PC-9 (cell line): Measurements from ENCODE around the gene STAB1. TPM values are rescaled to one million over a fixed set of nuclear protein-coding genes. Genes with fewer than 3 reads are reported as not detected.

Experiments used
- BruUV-seq: library from RNA; stranded (reverse); fragments of 400-500 nt; replicated peaks from 2 replicates; lab custom pipeline; 2021; lab: Mats Ljungman, UMichigan
- CTCF ChIA-PET: fragments of 300-600 bp; sonication (Branson Sonifier 250); formaldehyde crosslinking; loops from one replicate; lab custom pipeline; 2022; ENCODE audit warnings: antibody characterized with exemption; lab: Charles Lee
- POLR2A ChIA-PET: fragments of 300-600 bp; sonication (Branson Sonifier 250); formaldehyde crosslinking; loops from one replicate; lab custom pipeline; 2022; ENCODE audit warnings: antibody characterized with exemption; ENCODE audit not compliant: unreplicated experiment; lab: Charles Lee
- DNase-seq, 2 experiments: peaks; one replicate each; pipeline versions ENCODE4 v3.0.0 to v3.0.0-alpha.2; 2015 to 2022; ENCODE audit warnings: mixed read lengths in 1 of 2
- H2AFZ ChIP-seq: fragments of 200-600 bp; sonication (generic); 2 replicates; pipeline ENCODE4 v1.8.1; 2017; ENCODE audit warnings: antibody characterized with exemption
- H3F3A ChIP-seq: fragments of 200-600 bp; sonication (generic); 2 replicates; pipeline ENCODE4 v1.8.1; 2017; ENCODE audit warnings: antibody characterized with exemption, mild to moderate bottlenecking, low read depth; ENCODE audit not compliant: insufficient read depth
- H3K27ac ChIP-seq: fragments of 200-600 bp; sonication (generic); 2 replicates; pipeline ENCODE4 v1.6.1; 2016; ENCODE audit warnings: mixed run types
- H3K27me3 ChIP-seq: fragments of 200-600 bp; sonication (generic); 2 replicates; pipeline ENCODE4 v1.6.1; 2016; ENCODE audit warnings: low read depth, mixed run types; ENCODE audit not compliant: insufficient read depth
- H3K36me3 ChIP-seq: fragments of 200-600 bp; sonication (generic); 2 replicates; pipeline ENCODE4 v1.6.1; 2016; ENCODE audit warnings: low read depth, mixed run types
- H3K4me1 ChIP-seq: fragments of 200-600 bp; sonication (generic); replicated peaks from 2 replicates; pipeline ENCODE4 v1.6.1; 2016; ENCODE audit warnings: mixed run types; ENCODE audit not compliant: insufficient read depth
- H3K4me2 ChIP-seq: fragments of 200-600 bp; sonication (generic); 2 replicates; pipeline ENCODE4 v1.6.1; 2017; ENCODE audit warnings: mixed run types
- H3K4me3 ChIP-seq: fragments of 200-600 bp; sonication (generic); 2 replicates; pipeline ENCODE4 v1.6.1; 2016; ENCODE audit warnings: mixed run types
- H3K79me2 ChIP-seq: fragments of 200-600 bp; sonication (generic); 2 replicates; pipeline ENCODE4 v1.6.1; 2017; ENCODE audit warnings: low read depth, mixed run types
- H3K9me2 ChIP-seq: fragments of 200-600 bp; sonication (generic); 2 replicates; pipeline ENCODE4 v1.8.1; 2017; ENCODE audit warnings: mild to moderate bottlenecking; ENCODE audit not compliant: insufficient read depth
- H3K9me3 ChIP-seq: fragments of 200-600 bp; sonication (generic); 2 replicates; pipeline ENCODE4 v1.8.1; 2016; ENCODE audit warnings: low read depth; ENCODE audit not compliant: insufficient read depth
- H4K20me1 ChIP-seq: fragments of 200-600 bp; sonication (generic); 2 replicates; pipeline ENCODE4 v1.8.1; 2017; ENCODE audit not compliant: insufficient read depth
- EZH2 ChIP-seq: fragments of 200-600 bp; sonication (generic); IDR thresholded peaks from 2 replicates; pipeline ENCODE4 v1.8.0; 2017; ENCODE audit warnings: antibody characterized with exemption, low read depth
- intact Hi-C: fragments of 100-400 bp; cut with micrococcal nuclease; formaldehyde crosslinking; loops from one replicate; pipeline ENCODE4 v1.10.0; 2022; ENCODE audit not compliant: unreplicated experiment
- total RNA-seq: library from RNA; stranded (reverse); gene quantifications from 2 replicates; pipeline ENCODE4 v1.2.3, GENCODE V29; 2021
- TF ChIP-seq, protein P1 (sequence below): fragments of 200-600 bp; sonication (generic); conservative IDR thresholded peaks from 2 replicates; pipeline ENCODE4 v1.6.1; 2017; ENCODE audit warnings: mixed run types, antibody characterized with exemption, mild to moderate bottlenecking, moderate library complexity

STAB1 gene
- total RNA-seq, 1 experiment from 2014 or later: 0.04 TPM

DNA sequence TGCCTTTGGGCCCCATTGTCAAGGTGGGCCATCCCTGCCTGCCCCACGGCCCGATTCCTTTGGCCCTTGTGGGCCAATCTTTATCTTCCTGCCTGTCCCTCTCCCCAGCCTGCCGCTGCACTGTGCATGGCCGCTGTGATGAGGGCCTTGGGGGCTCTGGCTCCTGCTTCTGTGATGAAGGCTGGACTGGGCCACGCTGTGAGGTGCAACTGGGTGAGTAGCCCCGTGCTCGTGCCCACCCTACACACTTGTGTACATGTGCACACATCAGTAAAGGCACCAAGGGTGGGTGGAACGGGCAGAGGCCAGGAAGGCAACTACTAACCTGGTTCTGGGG, 26.3 kb downstream of the STAB1 start:
- H3K36me3 ChIP-seq: no peaks in the 10 kb centered on the region
- H3K79me2 ChIP-seq: no peaks in the 10 kb centered on the region
- TF ChIP-seq EZH2: no peak
- TF ChIP-seq, protein P1, sequence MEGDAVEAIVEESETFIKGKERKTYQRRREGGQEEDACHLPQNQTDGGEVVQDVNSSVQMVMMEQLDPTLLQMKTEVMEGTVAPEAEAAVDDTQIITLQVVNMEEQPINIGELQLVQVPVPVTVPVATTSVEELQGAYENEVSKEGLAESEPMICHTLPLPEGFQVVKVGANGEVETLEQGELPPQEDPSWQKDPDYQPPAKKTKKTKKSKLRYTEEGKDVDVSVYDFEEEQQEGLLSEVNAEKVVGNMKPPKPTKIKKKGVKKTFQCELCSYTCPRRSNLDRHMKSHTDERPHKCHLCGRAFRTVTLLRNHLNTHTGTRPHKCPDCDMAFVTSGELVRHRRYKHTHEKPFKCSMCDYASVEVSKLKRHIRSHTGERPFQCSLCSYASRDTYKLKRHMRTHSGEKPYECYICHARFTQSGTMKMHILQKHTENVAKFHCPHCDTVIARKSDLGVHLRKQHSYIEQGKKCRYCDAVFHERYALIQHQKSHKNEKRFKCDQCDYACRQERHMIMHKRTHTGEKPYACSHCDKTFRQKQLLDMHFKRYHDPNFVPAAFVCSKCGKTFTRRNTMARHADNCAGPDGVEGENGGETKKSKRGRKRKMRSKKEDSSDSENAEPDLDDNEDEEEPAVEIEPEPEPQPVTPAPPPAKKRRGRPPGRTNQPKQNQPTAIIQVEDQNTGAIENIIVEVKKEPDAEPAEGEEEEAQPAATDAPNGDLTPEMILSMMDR: no peak
- H3K9me3 ChIP-seq: no peaks in the 10 kb centered on the region
- H3K4me2 ChIP-seq: no peak overlapping the region
- H2AFZ ChIP-seq: no peak overlapping the region
- no peak overlapping the region for H3K4me3 ChIP-seq
- intact Hi-C loops: no loop called here
- no peak overlapping the region for H3K27ac ChIP-seq
- H3K27me3 ChIP-seq: no peaks in the 10 kb centered on the region
- H3F3A ChIP-seq: peaks cover 7% of the 10 kb centered on the region; the same call in 1 of the 2 replicates
- ChIA-PET CTCF (no interaction called here), POLR2A (no interaction called here)
- BruUV-seq: no TSS peak
- H3K9me2 ChIP-seq: no peaks in the 10 kb centered on the region
- no peak for DNase-seq
- H3K4me1 ChIP-seq: peaks cover under 1% of the 10 kb centered on the region; the same call in 1 of the 2 replicates
- no peaks in the 10 kb centered on the region for H4K20me1 ChIP-seq

DNA sequence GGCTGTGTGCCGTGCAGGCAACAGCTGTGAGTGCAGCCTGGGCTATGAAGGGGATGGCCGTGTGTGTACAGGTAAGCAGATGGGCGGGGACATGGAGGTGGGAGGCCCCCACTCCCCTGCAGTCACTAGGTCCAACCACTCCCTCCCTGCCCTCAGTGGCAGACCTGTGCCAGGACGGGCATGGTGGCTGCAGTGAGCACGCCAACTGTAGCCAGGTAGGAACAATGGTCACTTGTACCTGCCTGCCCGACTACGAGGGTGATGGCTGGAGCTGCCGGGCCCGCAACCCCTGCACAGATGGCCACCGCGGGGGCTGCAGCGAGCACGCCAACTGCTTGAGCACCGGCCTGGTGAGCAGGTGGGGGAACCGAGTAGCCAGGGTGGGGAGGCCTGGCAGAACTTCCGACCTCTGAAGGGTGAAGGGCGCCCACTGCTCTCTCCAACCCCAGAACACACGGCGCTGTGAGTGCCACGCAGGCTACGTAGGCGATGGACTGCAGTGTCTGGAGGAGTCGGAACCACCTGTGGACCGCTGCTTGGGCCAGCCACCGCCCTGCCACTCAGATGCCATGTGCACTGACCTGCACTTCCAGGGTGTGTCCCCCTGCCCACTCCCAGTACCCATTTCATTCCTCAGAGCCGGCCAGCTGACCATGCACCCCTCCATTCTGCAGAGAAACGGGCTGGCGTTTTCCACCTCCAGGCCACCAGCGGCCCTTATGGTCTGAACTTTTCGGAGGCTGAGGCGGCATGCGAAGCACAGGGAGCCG, 26.9 kb downstream of the STAB1 start:
- Histone ChIP-seq H3K9me3 (no peaks in the 10 kb centered on the region), H3K4me3 (no peak overlapping the region), H3K27ac (no peak overlapping the region), H3K4me1 (peaks cover 7% of the 10 kb centered on the region; the same call in 1 of the 2 replicates), H3K9me2 (no peaks in the 10 kb centered on the region), H3K27me3 (no peaks in the 10 kb centered on the region), H4K20me1 (no peaks in the 10 kb centered on the region), H3K36me3 (no peaks in the 10 kb centered on the region), H3K4me2 (no peak overlapping the region), H3K79me2 (no peaks in the 10 kb centered on the region), H2AFZ (no peak overlapping the region), H3F3A (peaks cover 7% of the 10 kb centered on the region; the same call in 1 of the 2 replicates)
- ChIA-PET CTCF (no interaction called here), POLR2A (no interaction called here)
- no TSS peak for BruUV-seq
- intact Hi-C loops: no loop called here
- TF ChIP-seq EZH2: no peak
- TF ChIP-seq, protein P1: no peak
- no peak for DNase-seq

DNA sequence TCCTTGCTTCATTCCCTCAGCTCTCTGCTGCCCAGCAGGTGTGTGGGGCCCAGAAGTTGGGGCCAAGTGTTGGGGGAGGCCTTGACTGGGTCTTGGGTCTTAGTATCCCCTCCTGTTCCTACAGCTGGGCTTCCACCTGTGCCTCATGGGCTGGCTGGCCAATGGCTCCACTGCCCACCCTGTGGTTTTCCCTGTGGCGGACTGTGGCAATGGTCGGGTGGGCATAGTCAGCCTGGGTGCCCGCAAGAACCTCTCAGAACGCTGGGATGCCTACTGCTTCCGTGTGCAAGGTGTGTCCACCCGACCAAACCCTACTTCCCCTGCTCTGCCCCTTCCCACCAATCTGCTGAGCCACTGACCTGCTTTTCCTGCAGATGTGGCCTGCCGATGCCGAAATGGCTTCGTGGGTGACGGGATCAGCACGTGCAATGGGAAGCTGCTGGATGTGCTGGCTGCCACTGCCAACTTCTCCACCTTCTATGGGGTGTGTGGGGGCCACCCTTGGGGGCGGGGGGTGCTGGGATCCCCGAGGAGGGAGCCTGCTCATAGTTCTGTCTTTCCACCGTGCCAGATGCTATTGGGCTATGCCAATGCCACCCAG, 27.6 kb downstream of the STAB1 start:
- Histone ChIP-seq H4K20me1 (no peaks in the 10 kb centered on the region), H2AFZ (no peak overlapping the region), H3K9me2 (no peaks in the 10 kb centered on the region), H3K9me3 (no peaks in the 10 kb centered on the region), H3K36me3 (no peaks in the 10 kb centered on the region), H3K4me2 (no peak overlapping the region), H3K27ac (no peak overlapping the region), H3K27me3 (no peaks in the 10 kb centered on the region), H3K4me3 (no peak overlapping the region), H3K79me2 (no peaks in the 10 kb centered on the region), H3F3A (peaks cover 7% of the 10 kb centered on the region; the same call in 1 of the 2 replicates), H3K4me1 (peaks cover 9% of the 10 kb centered on the region; the same call in 1 of the 2 replicates)
- no TSS peak for BruUV-seq
- POLR2A ChIA-PET: no interaction called here
- no peak for TF ChIP-seq EZH2
- TF ChIP-seq, protein P1: no peak
- DNase-seq: no peak
- intact Hi-C loops: no loop called here
- CTCF ChIA-PET: no interaction called here
